HCT116 (cell line): ENCODE results near the gene TENT4A. TPM values are rescaled to one million over a fixed set of nuclear protein-coding genes. Genes with fewer than 3 reads are reported as not detected.

Experiments used
- ATAC-seq: fragments of 200-7000 bp; cut with Tn5 transposase; 2 replicates; pipeline ENCODE4 v1.9.1; 2020; ENCODE audit warnings: mild to moderate bottlenecking, moderate library complexity
- BruUV-seq: library from RNA; stranded (reverse); fragments of 400-500 nt; replicated peaks from 2 replicates; lab custom pipeline; 2021; lab: Mats Ljungman, UMichigan
- CTCF ChIA-PET: fragments of 300-600 bp; sonication (Branson Sonifier 250); formaldehyde crosslinking; loops from one replicate; lab custom pipeline; 2021; ENCODE audit warnings: antibody characterized with exemption; lab: Charles Lee
- POLR2A ChIA-PET: fragments of 300-600, 350-600 bp; sonication (Branson Sonifier 250); formaldehyde crosslinking; loops from one replicate; lab custom pipeline; 2021; ENCODE audit warnings: antibody characterized with exemption; lab: Charles Lee
- RAD21 ChIA-PET, 2 experiments: fragments of 300-600 bp; sonication (Branson Sonifier 250); formaldehyde crosslinking; loops; one replicate each; lab custom pipeline; 2023; ENCODE audit warnings: low total read pairs in 2 of 2; ENCODE audit not compliant: uncharacterized antibody in 2 of 2, unreplicated experiment in 2 of 2, low non-redundant PET in 1 of 2; lab: Charles Lee
- DNase-seq: peaks from one replicate; pipeline ENCODE4 v3.0.0-alpha.2; 2010; ENCODE audit warnings: low read depth, low spot score
- H2AFZ ChIP-seq: fragments of 200-600 bp; shearing (Covaris generic), sonication (generic); 2 replicates; pipeline ENCODE4 v1.6.1; 2017; ENCODE audit warnings: low read depth, mixed run types, mixed read lengths, antibody characterized with exemption, low read length; ENCODE audit not compliant: poor library complexity, severe bottlenecking
- H3K27ac ChIP-seq: 2 replicates; pipeline ENCODE4 v1.5.1; 2012; ENCODE audit warnings: low read depth, low read length
- H3K27me3 ChIP-seq: fragments of 200-600 bp; sonication (generic); 2 replicates; pipeline ENCODE4 v1.6.1; 2016; ENCODE audit warnings: mixed run types, low read length, mixed read lengths; ENCODE audit not compliant: insufficient read depth
- H3K36me3 ChIP-seq, 2 experiments: fragments of 200-500 bp in 1 of 2; fragments of 200-600 bp in 1 of 2; sonication (Bioruptor generic) in 1 of 2; sonication (generic) in 1 of 2; 2 replicates each; pipeline versions ENCODE4 v1.5.1 to v1.6.1; 2014 to 2016; ENCODE audit warnings: low read length in 2 of 2, inconsistent platforms in 1 of 2, mixed read lengths in 1 of 2, mixed run types in 1 of 2; ENCODE audit not compliant: insufficient read depth in 2 of 2, control insufficient read depth in 1 of 2
- H3K4me1 ChIP-seq, 2 experiments: fragments of 200-600 bp in 1 of 2; sonication (generic) in 1 of 2; 2 replicates each; pipeline versions ENCODE4 v1.5.1 to v1.6.1; 2012 to 2017; ENCODE audit warnings: low read length in 2 of 2, inconsistent platforms in 1 of 2, mild to moderate bottlenecking in 1 of 2, mixed read lengths in 1 of 2, mixed run types in 1 of 2, moderate library complexity in 1 of 2; ENCODE audit not compliant: insufficient read depth in 2 of 2, control insufficient read depth in 1 of 2
- H3K4me2 ChIP-seq: fragments of 200-600 bp; sonication (generic); 2 replicates; pipeline ENCODE4 v1.6.1; 2017; ENCODE audit warnings: mixed run types, low read length, mixed read lengths
- H3K4me3 ChIP-seq, 2 experiments: fragments of 200-600 bp in 1 of 2; sonication (generic) in 1 of 2; replicated peaks in 1 of 2; 2 replicates each; pipeline ENCODE4 v1.5.1; 2011 to 2016; ENCODE audit warnings: low read length in 2 of 2, control low read depth in 1 of 2, low read depth in 1 of 2, mild to moderate bottlenecking in 1 of 2, mixed read lengths in 1 of 2, mixed run types in 1 of 2
- H3K79me2 ChIP-seq: fragments of 200-600 bp; sonication (generic); 2 replicates; pipeline ENCODE4 v1.6.1; 2017; ENCODE audit warnings: mild to moderate bottlenecking, mixed run types, low read length, moderate library complexity, mixed read lengths; ENCODE audit not compliant: insufficient read depth
- H3K9ac ChIP-seq: fragments of 200-600 bp; sonication (generic); 2 replicates; pipeline ENCODE4 v1.6.1; 2016; ENCODE audit warnings: low read length, mixed read lengths
- H3K9me2 ChIP-seq: fragments of 200-600 bp; sonication (generic), shearing (Covaris generic); 2 replicates; pipeline ENCODE4 v1.6.1; 2017; ENCODE audit warnings: mixed run types, mild to moderate bottlenecking, moderate library complexity; ENCODE audit not compliant: insufficient read depth
- H3K9me3 ChIP-seq, 2 experiments: fragments of 200-500 bp in 1 of 2; fragments of 200-600 bp in 1 of 2; sonication (Bioruptor generic) in 1 of 2; sonication (generic) in 1 of 2; 2 replicates each; pipeline ENCODE4 v1.6.1; 2014 to 2017; ENCODE audit warnings: low read length in 2 of 2, mixed read lengths in 2 of 2, inconsistent platforms in 1 of 2, low read depth in 1 of 2, mild to moderate bottlenecking in 1 of 2, mixed run types in 1 of 2, moderate library complexity in 1 of 2; ENCODE audit not compliant: control insufficient read depth in 1 of 2, insufficient read depth in 1 of 2
- H4K20me1 ChIP-seq: fragments of 200-600 bp; sonication (generic), shearing (Covaris generic); 2 replicates; pipeline ENCODE4 v1.6.1; 2017; ENCODE audit warnings: mixed run types, mild to moderate bottlenecking, moderate library complexity; ENCODE audit not compliant: insufficient read depth
- ATF3 ChIP-seq: IDR thresholded peaks from 2 replicates; pipeline ENCODE4 v1.6.1; 2012
- CBX3 ChIP-seq: IDR thresholded peaks from 2 replicates; pipeline ENCODE4 v1.6.1; 2012; ENCODE audit warnings: low read depth
- CEBPB ChIP-seq: IDR thresholded peaks from 2 replicates; pipeline ENCODE4 v1.6.1; 2012; ENCODE audit warnings: low read depth
- CTCF ChIP-seq, 3 experiments: fragments of 200-600 bp in 1 of 3; sonication (generic) in 1 of 3; IDR thresholded peaks in 2 of 3; conservative IDR thresholded peaks in 1 of 3; 2 replicates each; pipeline ENCODE4 v1.5.1; 2012 to 2017; ENCODE audit warnings: low read depth in 2 of 3, low read length in 2 of 3, antibody characterized with exemption in 1 of 3, borderline replicate concordance in 1 of 3, control low read depth in 1 of 3, mild to moderate bottlenecking in 1 of 3, mixed read lengths in 1 of 3, mixed run types in 1 of 3, moderate library complexity in 1 of 3; ENCODE audit not compliant: insufficient read depth in 1 of 3
- EGR1 ChIP-seq: IDR thresholded peaks from 2 replicates; pipeline ENCODE4 v1.6.1; 2012; ENCODE audit warnings: low read depth
- ELF1 ChIP-seq: IDR thresholded peaks from 2 replicates; pipeline ENCODE4 v1.6.1; 2012; ENCODE audit warnings: low read depth, borderline replicate concordance
- FOSL1 ChIP-seq: IDR thresholded peaks from 2 replicates; pipeline ENCODE4 v1.6.1; 2012; ENCODE audit warnings: low read depth
- JUND ChIP-seq: IDR thresholded peaks from 2 replicates; pipeline ENCODE4 v1.6.1; 2012
- MAX ChIP-seq: IDR thresholded peaks from 2 replicates; pipeline ENCODE4 v1.6.1; 2012
- POLR2AphosphoS5 ChIP-seq: IDR thresholded peaks from 2 replicates; pipeline ENCODE4 v1.6.1; 2011; ENCODE audit warnings: mild to moderate bottlenecking, low read depth, low read length, moderate library complexity
- REST ChIP-seq: IDR thresholded peaks from 2 replicates; pipeline ENCODE4 v1.6.1; 2012; ENCODE audit warnings: low read depth
- TCF7L2 ChIP-seq: IDR thresholded peaks from 2 replicates; pipeline ENCODE4 v1.7.0; 2011; ENCODE audit warnings: borderline replicate concordance, inconsistent platforms; ENCODE audit not compliant: insufficient read depth, insufficient read length; ENCODE audit errors: extremely low read depth
- ZBTB33 ChIP-seq: IDR thresholded peaks from 2 replicates; pipeline ENCODE4 v1.6.1; 2011; ENCODE audit warnings: mild to moderate bottlenecking, low read length, moderate library complexity; ENCODE audit not compliant: insufficient replicate concordance; ENCODE audit errors: extremely low read depth
- ZFX ChIP-seq: fragments of 450-650 bp; IDR thresholded peaks from 2 replicates; pipeline ENCODE4 v1.6.1; 2017
- ZNF274 ChIP-seq: fragments of 200-500 bp; sonication (Bioruptor generic); IDR thresholded peaks from 2 replicates; pipeline ENCODE4 v1.6.1; 2014; ENCODE audit warnings: mild to moderate bottlenecking, low read depth, low read length, inconsistent platforms
- intact Hi-C: fragments of 100-400 bp; cut with micrococcal nuclease; formaldehyde crosslinking; loops from 2 replicates; pipeline ENCODE4 v1.10.0; 2022
- total RNA-seq: library from RNA; stranded (reverse); gene quantifications from one replicate; pipeline ENCODE4 v1.2.1, GENCODE V29; 2021; ENCODE audit not compliant: unreplicated experiment

Gene TENT4A
- total RNA-seq, 1 experiment from 2014 or later, result 39.8 TPM

- H3K36me3 ChIP-seq, result no peaks in the 10 kb centered on the region
- no peaks in the 10 kb centered on the region for H4K20me1 ChIP-seq
- H3K27me3 ChIP-seq, result no peaks in the 10 kb centered on the region
- intact Hi-C loops, result no loop called here
- ChIA-PET POLR2A (no interaction called here), CTCF (no interaction called here)
- ATAC-seq (no peak), DNase-seq (no peak)
- H3K9me2 ChIP-seq, result no peaks in the 10 kb centered on the region
- no peak for TF ChIP-seq TCF7L2
- TF ChIP-seq CEBPB, result no peak
- no peak for TF ChIP-seq EGR1
- no peak for TF ChIP-seq POLR2AphosphoS5
- no peak for TF ChIP-seq FOSL1
- no peak for TF ChIP-seq CTCF (IDR thresholded peaks at IDR 0.05 in 2 of 3, conservative IDR thresholded peaks at IDR 0.05 in 1 of 3; ENCODE audit: borderline replicate concordance in 1 of 3, insufficient read depth in 1 of 3, low read depth in 2 of 3, low read length in 2 of 3)
- no peak for TF ChIP-seq ATF3
- TF ChIP-seq ZFX, result no peak
- no peak for TF ChIP-seq ELF1
- TF ChIP-seq ZNF274, result no peak
- TF ChIP-seq REST, result no peak
- TF ChIP-seq MAX, result no peak
- no peak for TF ChIP-seq CBX3
- TF ChIP-seq JUND, result no peak
- no peak for TF ChIP-seq ZBTB33
- TF ChIP-seq, all 23 proteins: peak for 0
- no peak overlapping the region for H3K4me3 ChIP-seq
- H3K9ac ChIP-seq, result no peak overlapping the region
- BruUV-seq, result no TSS peak
- H3K79me2 ChIP-seq, result no peaks in the 10 kb centered on the region
- no peak overlapping the region for H2AFZ ChIP-seq
- H3K9me3 ChIP-seq, result no peaks in the 10 kb centered on the region; a peak in 2 of 4 replicates
- H3K27ac ChIP-seq, result no peak overlapping the region
- RAD21 ChIA-PET, result no interaction called here
- no peaks in the 10 kb centered on the region for H3K4me1 ChIP-seq
- no peak overlapping the region for H3K4me2 ChIP-seq
These were observed 90.8 kb downstream of the TENT4A start for GRCh38 chr5:6803981-6804550.
